Gastroesophageal sphincter (tissue), 3 donors: ENCODE measurements around the gene SCAP.

Experiments used
- CTCF ChIP-seq, 4 experiments: fragments of 200-600 bp in 2 of 4; fragments of 450-650 bp in 2 of 4; sonication (generic) in 1 of 4; IDR thresholded peaks; one replicate each; pipeline ENCODE4 v1.5.1; 2017 to 2019; ENCODE audit warnings: antibody characterized with exemption in 4 of 4, mild to moderate bottlenecking in 2 of 4, moderate library complexity in 2 of 4
- POLR2A ChIP-seq, 2 donors: fragments of 450-650 bp; IDR thresholded peaks; one replicate each; pipeline ENCODE4 v1.6.1; 2017; ENCODE audit warnings: antibody characterized with exemption in 2 of 2, mild to moderate bottlenecking in 2 of 2, moderate library complexity in 1 of 2
- POLR2AphosphoS5 ChIP-seq: sonication (generic); formaldehyde crosslinking; IDR thresholded peaks from one replicate; pipeline ENCODE4 v1.6.1; 2017; ENCODE audit warnings: antibody characterized with exemption

- TF ChIP-seq POLR2AphosphoS5 (no peak), POLR2A (IDR thresholded peaks at IDR 0.05) (no peak), CTCF (IDR thresholded peaks at IDR 0.05) (no peak)
Measured at GRCh38 chr3:47473391-47473790, 2.4 kb downstream of the SCAP start.
